Dedifferentiated amniotic fluid mesenchymal stem cell (primary cell): ENCODE data around the gene TBX2.

Experiments used
- DNase-seq: peaks from one replicate; pipeline ENCODE4 v3.0.0-alpha.2; 2016; ENCODE audit errors: extremely low spot score

The TBX2 gene

DNA sequence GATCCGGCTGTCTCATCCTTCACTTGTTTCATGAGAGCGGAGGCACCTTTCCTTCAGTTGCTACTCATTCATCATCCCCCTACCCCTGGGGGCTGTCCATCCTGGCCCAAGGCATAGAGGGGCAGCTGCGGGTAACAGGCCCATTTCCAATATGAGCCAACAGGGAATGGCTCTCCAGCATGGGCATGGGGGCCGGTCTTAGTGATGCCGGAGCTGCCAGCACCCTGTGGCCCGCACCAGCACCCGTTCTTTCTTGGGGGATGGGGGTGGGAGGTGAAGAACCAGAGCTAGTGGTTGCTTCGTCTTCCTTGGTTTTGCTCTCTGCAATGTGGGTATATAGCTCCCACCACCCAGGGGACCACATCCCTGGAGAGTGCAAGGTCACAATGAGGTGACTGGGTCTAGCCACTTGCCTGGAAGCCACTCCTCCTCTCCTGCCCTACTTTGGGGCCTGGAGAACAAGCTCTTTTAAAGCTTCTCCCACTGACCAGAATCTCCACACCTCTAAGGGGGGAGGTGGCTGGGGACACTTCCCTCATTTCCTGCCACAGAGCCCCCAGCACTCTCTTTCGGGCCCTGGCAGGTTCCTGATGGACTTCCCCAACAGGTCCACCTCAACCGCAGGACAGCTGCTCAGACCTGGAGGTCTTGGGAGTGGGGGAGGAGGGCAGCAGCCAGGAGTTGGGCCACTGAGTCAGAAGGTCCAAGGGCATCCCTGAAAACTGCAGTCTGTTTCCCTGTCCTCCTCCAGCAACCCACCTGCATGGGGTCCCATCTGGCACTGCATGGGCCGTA is 11.9 kb upstream of the TBX2 start:
- no peak for DNase-seq

DNA sequence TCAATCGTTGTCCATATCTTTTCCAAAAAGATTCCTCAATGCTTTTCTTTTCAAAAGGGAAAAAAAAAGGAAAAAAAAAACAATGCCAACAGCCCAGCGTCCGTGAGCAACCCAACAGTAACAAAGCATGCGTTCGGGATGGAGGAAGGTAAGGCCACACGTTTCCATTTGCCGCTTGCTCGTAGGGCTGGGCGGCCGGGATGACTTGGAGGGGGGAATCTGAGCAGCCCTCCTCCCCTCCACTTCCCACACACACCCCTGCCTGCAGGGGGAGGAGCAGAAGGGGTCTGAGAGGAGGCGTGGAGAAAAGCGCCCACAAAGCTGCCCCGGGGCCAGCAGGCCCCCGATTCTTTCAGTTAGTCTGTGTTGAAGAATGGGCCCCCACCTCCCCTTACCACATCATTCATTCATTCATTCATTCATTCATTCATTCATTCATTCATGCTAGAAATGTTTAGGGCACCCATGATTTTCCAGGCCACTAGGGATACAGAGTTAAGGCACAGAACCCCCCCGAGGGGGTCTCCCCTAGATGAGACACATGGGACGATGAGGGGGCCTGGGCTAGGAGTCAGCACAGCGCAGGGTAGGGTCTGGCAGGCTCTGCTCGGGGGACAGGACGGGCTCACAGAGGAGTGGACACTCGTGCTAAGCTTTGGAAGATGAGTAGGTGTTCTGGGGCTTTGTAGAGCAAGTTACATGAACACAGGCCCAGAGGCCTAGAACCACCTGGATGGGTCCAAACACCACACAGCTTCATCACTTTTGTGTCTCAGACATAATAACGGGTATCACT is 10.9 kb upstream of the TBX2 start:
- no peak for DNase-seq

DNA sequence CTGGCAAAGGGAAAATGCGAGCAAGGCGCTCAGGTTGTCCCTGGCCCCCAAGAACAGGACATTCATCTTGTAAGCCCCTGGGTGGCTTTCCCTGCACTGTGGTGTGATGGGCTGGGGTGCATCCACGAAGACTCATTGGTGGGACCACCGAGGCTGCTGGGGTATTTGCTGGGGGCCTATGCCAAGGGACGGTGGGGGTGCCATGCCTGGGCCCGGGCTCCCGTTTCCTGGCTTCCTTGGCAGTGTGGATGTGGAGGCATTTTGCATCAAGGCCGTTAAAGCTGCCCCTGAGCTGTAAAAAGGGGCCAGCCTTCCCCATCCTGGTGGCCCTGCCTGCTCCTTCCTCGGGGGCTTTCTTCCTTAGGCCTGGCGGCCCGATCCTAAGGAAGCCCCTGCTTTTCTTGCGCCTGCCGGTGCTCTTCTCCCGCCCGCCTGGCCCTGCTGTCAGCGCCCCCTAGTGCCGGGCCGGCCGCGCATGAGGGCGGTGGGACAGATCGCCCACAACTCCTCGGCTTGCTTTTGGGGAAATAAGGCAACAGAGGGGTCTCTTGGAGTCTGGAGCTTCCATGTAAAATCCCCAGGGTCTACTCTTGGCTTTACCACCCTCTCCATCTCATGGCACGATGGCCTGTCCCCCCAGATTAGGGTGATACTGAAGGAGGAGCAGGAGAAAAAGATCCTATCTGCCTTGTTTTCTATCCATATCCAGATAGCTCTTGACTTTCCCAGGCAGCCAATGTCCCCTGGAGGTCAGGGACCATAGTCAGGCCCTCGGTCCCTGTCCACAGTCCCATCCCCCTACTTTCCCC is 9.8 kb upstream of the TBX2 start:
- DNase-seq, result no peak

DNA sequence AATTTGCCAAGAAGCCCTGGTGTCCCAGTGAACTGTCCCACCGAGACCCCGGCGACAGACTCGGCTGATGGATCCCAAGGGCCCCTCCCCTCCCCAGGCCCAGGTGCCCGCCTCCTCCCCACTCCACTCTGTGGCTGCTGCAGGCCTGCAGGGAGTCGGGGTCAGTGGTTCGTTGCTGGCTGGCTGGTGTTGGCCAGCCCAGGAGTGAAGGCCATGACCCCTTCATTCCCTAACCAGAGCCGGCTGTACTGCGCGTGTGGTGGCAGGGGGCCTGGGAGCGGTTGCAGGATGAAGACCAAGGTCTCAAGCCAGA is 9.2 kb upstream of the TBX2 start:
- no peak for DNase-seq

DNA sequence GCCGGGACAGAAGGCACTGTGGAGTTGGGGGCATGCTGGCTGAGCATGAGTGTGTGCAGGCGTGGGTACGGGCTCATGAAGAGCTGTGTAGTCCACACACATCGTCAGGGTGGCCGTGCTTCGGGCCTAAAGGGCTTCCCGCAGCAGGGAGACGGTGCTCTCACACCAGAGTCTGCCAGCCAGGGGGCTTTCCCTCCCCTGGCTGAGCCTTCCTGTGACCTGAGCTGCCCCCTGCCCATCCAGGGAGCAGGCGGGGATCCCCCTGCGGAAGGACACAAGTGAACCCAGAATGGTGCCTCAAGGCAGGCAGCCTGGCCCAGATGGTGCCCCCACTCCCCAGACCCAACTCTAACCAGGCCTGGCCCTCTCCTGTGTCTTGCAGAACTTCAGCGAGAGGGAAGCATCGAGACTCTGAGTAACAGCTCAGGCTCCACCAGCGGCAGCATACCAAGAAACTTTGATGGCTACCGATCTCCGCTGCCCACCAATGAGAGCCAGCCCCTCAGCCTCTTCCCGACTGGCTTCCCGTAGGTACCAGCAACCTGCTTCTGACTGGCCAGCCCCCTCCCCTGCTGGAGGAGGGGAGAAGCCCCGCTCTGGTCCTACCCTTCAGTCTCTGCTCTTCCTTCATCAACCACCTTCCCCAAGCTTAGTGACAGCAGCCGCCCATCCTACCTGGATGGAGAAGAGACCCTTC is 7.9 kb upstream of the TBX2 start:
- no peak for DNase-seq

DNA sequence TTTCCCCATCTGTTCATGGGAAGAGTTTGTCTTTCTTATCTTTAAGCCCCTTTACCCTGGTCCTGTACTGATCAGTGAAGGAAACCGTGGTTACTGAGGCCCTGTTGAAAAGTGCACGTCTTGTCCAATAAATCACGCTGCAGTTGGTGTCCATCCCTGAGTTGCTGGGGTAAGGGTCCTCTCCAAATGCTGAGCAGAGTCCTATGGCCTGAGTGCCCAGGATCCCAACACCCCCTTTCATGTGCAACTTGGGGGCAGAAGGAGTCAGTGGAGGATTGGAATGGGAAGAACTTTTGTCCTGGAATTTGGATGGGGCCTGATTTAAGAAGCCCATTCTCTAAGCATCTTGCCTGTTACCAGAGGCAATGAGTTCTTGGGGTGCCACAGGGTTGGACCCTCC is 7.0 kb upstream of the TBX2 start:
- DNase-seq, result no peak

DNA sequence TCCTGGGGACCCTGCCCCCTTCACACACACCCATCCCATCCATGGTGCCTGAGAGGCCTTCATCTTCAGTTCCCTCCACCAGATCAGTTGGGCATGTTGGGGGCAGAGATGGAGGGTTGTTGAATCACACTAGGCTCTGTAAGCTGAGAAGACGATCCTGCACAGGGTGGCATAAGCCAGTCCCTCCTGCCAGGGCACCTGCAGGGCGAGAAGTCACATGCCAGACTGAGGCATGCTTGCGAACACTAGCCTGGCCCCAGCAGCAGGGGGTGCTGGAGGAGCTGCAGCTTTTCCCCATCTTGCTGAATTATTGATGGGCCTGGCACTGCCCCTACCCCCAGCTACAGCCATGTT is 6.1 kb upstream of the TBX2 start:
- no peak for DNase-seq

DNA sequence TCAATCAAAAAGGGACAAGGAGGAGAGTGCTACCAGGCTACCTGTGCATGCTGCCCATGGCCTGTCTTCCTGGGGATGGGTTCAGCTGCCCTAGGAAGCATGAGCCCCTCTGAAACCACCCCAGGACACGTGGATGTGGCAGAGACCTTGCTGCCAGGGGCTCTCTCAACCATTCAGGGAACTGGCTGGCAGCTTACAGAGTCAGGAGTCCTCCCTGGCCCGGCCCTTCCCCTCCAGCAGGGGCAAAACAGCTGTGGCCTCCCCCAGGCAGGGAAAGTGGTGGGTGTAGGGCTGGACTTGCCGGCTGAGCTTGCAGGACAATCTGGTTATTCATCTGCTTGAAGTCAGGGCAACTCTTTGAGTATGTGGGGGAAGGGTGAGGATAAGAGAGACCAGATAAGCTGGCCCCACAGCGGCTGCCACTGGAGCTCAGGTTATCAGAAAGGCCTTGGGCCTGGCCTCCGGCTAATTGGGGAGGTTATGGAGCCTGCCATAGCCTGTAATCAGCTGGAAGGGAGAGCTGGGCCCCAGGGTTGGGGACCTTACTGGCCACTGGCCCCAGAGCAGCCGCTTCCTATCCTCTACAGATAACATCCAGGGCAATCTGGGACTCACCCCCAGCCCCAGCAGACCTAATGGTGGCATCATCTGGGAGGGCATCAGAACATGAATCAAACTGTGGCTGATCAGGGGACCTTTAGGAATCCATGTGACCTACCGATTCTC is 5.6 kb upstream of the TBX2 start:
- no peak for DNase-seq

DNA sequence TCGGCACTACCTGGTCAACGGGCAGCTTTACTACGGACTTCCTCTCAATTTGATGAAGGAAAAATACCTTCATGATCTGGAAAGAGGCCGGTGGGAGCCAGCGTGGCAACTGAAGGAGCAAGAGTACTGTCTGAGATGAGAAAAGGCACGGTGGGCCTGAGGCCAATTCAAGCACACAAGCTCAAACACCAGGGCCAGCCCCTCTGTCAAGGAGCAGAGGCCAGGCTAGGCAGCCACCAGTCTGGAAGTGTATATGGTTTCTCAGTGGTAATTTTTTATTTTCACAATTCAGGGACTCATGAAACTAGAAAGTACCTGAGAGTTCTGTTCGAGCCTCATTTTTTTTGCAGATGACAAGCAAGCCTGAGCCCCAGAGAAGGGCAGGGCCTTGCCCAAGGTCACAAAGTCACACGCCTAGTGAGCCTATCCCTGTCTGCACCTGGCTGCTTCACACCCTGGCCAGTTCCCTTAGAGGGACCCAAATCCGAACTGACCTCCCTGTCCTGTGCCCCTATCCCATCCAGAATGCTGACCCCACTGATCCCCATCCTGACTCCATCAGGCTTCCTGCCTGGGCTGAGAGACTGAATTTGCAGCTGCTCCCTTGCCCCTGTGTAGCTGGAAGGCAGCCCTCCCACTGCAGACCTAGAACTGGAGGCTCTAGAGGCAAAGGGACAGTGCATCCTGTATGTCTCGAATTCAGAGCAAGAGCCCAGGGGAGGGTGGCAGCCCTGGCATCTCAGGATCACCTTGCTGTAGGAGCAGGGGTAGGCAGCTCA is 4.8 kb upstream of the TBX2 start:
- no peak for DNase-seq

DNA sequence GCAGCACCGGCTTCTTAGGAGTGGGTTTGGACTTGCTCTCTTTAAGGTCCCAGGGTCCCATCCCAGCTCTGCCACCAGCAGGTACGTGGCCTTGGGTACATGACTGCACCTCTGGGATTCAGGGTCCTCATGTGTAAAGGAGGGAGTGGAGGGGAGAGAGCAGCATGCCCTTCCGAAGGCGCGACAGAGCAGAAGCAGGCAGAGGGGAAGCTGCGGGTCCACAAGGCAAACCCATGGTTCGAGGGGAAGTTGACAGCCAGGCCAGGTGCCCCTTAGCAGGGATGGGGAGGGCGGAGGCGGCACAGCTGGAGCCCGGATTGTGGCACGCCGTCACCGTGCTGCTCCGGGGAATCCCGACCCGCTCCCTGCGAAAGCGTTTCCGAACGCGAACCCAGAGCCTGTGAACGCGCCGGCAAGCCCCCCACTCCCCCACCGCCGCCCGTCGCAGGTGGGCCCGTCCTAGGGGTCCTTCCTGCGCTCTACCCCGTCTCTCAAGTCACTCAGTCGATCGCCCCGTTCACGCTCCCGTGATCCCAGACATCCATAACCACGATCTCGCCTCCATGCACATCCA is 4.1 kb upstream of the TBX2 start:
- no peak for DNase-seq

DNA sequence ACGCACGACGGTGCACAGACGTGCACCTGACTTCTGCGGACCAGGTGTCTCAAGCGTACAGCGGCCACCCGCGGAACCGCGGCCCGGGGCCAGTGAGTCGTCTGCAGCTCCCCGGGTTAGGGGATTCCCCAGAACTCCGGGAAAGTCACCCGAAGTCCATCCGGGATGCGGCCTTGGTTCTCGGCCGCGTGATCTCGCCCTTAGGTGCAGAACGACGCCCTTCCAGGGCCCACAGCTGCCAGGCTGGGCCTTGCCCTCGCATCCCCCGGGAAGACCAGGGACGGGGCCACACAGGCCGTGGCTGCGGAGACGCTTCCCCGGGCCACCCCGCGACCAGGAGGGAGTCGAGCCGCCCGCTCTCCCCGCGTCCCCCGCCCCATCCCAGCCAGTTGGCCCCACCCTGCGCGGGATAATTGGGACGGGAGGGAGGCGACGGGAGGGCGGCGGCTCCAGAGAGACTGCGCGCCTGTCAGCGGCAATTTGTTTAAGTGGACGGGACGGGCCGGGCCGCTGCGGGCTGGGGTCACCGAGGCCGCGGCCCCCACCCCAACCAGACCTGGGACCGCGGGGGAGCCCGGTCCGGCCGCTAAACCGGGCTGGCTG is 3.6 kb upstream of the TBX2 start:
- DNase-seq, result no peak

DNA sequence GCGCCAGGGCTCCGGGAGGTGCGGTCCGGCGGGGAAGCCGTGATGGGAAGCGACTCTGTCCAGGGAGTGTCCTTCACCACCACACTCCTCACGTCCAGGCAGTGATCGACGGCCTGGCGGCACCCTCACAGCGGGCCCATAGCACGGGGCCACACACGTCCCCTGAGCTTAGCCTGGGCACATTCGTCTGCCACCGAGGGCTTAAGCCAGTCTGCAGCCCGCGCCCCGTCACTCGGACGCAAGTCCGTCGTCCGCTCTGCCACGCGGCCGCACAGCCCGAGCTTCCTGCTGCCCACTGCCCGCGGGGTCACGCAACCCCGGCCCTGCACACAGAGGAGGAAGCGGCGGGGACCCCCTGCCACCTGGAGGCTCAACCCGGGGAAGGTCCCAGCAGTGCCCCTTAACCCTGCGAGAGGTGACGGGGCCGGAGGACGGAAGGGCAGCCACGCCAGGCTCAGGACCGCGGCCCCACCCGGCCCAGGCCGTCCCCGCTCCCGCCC is 3.0 kb upstream of the TBX2 start:
- no peak for DNase-seq

DNA sequence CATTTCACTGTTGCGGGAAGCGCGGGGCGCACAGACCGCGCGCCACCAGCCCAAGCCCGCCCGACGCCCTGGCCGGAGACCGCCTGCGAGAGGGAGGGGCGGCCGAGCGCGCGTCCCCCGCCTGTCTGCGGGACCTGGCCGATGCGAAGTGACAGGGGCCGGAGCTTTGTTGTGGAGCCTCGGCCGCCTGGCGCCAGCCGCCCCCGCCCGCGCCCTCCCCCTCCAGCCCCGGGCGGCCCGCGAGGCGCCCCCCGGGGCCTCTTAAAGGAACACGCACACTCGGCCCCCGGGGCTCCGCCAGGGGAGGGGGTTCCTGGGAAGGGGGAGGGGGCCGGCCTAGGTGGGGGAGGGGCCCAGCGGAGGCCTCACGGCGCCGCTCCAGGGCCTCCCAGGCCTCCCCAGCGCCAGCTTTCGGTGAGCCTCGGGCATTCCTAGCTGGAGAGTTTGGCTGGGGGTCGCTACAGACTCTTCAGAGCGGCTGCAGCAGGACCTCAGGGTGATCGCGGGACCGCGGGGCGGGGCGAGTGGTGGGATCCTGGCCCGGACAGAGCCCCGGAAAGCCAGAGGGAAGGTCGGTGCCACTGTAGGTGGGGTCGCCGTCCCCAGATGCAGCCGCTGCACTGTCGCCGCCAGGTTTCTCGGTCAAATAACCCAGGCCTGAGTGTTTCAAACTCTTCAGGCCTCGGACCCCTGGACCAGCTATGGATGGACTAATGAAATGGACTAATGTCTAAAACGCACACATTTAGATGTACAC is 2.4 kb upstream of the TBX2 start:
- no peak for DNase-seq

DNA sequence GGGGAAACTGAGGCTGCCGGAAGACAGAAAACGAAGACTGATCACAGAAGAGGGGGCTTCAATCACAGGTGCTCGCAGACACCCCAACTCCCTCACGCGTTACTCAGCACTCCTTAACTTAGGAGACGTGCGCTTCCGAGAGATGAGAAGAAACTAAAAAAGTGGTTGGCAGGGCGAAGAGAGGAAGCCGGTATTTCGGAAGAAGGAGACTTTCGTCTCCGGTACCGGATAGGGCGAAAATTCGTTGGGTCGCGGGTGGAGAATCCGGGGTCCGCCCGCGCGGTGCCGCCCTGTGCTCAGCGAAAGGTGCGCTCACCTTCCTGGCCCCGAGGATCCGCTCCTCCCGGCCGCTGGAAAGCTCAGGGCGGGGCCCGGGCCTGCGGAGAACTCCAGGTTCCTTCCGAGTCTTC is 917 bp upstream of the TBX2 start:
- no peak for DNase-seq

DNA sequence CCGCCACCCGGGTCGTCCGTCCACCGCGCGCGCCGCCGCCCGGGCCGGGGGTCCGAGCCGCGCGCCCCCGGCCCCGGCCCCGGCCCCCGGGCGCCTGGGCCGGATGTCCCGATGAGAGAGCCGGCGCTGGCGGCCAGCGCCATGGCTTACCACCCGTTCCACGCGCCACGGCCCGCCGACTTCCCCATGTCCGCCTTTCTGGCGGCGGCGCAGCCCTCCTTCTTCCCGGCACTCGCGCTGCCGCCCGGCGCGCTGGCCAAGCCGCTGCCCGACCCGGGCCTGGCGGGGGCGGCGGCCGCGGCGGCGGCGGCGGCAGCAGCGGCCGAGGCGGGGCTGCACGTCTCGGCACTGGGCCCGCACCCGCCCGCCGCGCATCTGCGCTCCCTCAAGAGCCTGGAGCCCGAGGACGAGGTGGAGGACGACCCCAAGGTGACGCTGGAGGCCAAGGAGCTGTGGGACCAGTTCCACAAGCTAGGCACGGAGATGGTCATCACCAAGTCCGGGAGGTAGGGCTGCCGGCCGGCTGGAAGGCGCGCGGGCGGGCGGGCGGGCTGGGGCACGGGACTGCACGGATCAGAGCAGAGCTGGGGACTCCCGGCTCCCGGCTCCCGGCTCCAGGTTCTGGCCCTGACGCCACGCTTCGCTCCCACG is 548 bp downstream of the TBX2 start:
- DNase-seq, result no peak

DNA sequence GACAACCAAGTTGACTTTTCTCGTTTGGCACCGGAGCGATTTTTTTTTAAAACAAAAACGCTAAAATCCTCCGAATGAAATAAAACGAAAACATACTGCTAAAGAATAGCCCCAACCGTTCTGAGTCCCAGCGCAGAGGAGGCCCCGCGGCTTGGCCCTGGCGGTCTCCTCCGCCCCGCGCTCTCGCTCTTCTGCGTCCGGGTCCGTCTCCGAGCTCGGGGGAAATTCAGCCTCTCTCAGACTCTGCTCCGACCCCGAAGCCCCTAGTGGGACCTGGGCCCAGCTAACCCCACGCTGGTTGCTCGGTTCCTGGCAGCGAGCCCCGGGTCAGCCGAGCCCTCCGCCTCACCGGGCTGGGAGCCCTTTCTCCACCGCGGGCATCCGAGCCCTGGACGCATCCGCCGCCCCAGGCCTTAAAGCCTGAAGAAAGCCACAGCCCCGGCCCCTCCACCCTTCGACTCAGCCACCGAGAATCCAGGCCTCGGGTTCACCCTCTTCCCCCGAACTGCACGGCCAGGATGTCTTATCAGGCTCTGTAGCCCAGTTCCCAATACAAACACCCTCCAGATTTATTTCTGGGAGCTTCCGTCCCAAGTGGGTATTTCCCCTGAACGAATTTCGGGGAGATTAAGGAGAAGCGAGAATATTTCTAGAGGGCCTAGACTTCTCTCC is 1.2 kb downstream of the TBX2 start:
- DNase-seq, result no peak

DNA sequence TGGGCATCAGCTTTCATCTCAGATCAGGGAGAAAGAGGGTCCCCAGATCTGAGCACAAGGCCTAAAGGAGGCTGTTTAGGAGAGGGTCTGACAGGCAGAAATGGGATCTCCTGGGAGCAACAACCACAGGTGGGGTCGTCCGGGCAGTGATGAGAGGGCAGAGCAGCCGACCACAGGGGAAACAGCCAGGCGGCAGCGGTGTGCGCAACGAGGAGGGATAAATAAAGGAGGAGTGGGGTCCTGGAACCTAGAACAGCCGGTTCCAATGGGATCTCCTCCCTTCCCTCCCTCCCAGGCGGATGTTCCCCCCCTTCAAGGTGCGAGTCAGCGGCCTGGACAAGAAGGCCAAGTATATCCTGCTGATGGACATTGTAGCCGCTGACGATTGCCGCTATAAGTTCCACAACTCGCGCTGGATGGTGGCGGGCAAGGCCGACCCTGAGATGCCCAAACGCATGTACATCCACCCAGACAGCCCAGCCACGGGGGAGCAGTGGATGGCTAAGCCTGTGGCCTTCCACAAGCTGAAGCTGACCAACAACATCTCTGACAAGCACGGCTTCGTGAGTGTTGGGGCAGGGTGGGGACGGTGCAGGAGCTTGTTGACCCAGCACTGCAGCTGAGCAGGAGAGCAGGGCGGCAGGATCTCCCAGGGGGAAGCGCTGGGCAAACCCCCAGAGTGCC is 1.9 kb downstream of the TBX2 start:
- DNase-seq, result no peak
